ENCODE measurements around the gene POFUT2.

- TF ChIP-seq TP53 (CRISPR knock-in tag; IDR thresholded peaks at IDR 0.05) (no peak), CTCF (IDR thresholded peaks at IDR 0.05) (no peak), E2F6 (IDR thresholded peaks at IDR 0.05; ENCODE audit: borderline replicate concordance, low read depth) (no peak), BCL3 (IDR thresholded peaks at IDR 0.05) (no peak), RCOR1 (IDR thresholded peaks at IDR 0.05; ENCODE audit: low read depth, low read length) (no peak), ATOH8 (CRISPR knock-in tag; IDR thresholded peaks at IDR 0.05; ENCODE audit: low read depth) (no peak), EP300 (IDR thresholded peaks at IDR 0.05) (no peak), POLR2AphosphoS2 (conservative IDR thresholded peaks at IDR 0.05; ENCODE audit: low read length) (no peak), EHF (CRISPR knock-in tag; IDR thresholded peaks at IDR 0.05) (no peak), MAX (IDR thresholded peaks at IDR 0.05) (no peak), JUNB (IDR thresholded peaks at IDR 0.05) (no peak)
- TF ChIP-seq, protein P1, sequence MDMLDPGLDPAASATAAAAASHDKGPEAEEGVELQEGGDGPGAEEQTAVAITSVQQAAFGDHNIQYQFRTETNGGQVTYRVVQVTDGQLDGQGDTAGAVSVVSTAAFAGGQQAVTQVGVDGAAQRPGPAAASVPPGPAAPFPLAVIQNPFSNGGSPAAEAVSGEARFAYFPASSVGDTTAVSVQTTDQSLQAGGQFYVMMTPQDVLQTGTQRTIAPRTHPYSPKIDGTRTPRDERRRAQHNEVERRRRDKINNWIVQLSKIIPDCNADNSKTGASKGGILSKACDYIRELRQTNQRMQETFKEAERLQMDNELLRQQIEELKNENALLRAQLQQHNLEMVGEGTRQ (IDR thresholded peaks at IDR 0.05): no peak
- TF ChIP-seq, protein P2, sequence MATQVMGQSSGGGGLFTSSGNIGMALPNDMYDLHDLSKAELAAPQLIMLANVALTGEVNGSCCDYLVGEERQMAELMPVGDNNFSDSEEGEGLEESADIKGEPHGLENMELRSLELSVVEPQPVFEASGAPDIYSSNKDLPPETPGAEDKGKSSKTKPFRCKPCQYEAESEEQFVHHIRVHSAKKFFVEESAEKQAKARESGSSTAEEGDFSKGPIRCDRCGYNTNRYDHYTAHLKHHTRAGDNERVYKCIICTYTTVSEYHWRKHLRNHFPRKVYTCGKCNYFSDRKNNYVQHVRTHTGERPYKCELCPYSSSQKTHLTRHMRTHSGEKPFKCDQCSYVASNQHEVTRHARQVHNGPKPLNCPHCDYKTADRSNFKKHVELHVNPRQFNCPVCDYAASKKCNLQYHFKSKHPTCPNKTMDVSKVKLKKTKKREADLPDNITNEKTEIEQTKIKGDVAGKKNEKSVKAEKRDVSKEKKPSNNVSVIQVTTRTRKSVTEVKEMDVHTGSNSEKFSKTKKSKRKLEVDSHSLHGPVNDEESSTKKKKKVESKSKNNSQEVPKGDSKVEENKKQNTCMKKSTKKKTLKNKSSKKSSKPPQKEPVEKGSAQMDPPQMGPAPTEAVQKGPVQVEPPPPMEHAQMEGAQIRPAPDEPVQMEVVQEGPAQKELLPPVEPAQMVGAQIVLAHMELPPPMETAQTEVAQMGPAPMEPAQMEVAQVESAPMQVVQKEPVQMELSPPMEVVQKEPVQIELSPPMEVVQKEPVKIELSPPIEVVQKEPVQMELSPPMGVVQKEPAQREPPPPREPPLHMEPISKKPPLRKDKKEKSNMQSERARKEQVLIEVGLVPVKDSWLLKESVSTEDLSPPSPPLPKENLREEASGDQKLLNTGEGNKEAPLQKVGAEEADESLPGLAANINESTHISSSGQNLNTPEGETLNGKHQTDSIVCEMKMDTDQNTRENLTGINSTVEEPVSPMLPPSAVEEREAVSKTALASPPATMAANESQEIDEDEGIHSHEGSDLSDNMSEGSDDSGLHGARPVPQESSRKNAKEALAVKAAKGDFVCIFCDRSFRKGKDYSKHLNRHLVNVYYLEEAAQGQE (IDR thresholded peaks at IDR 0.05): no peak
Measured at GRCh38 chr21:45253180-45253579, 34.5 kb downstream of the POFUT2 start.
